HEK293 (cell line): ENCODE data around the gene TSPAN13.

Experiments used
- ZNF2 ChIP-seq: fragments of 450-650 bp; formaldehyde crosslinking; IDR thresholded peaks from 2 replicates; pipeline ENCODE4 v1.5.1; 2016; ENCODE audit warnings: missing biosample characterization, missing genetic modification characterization
- ZNF548 ChIP-seq: fragments of 450-650 bp; formaldehyde crosslinking; IDR thresholded peaks from 2 replicates; pipeline ENCODE4 v1.5.1; 2016; ENCODE audit warnings: missing biosample characterization, missing genetic modification characterization
- ZNF629 ChIP-seq: fragments of 450-650 bp; formaldehyde crosslinking; IDR thresholded peaks from 2 replicates; pipeline ENCODE4 v1.5.1; 2017; ENCODE audit warnings: missing biosample characterization, missing genetic modification characterization
- ZNF785 ChIP-seq: fragments of 450-650 bp; formaldehyde crosslinking; IDR thresholded peaks from 2 replicates; pipeline ENCODE4 v1.5.1; 2016; ENCODE audit warnings: missing biosample characterization, missing genetic modification characterization
- TF ChIP-seq, protein P1 (sequence below): fragments of 450-650 bp; formaldehyde crosslinking; IDR thresholded peaks from 2 replicates; pipeline ENCODE4 v1.5.1; 2017; ENCODE audit warnings: missing biosample characterization, mild to moderate bottlenecking, missing genetic modification characterization, moderate library complexity
- TF ChIP-seq, protein P2 (sequence below): fragments of 450-650 bp; formaldehyde crosslinking; IDR thresholded peaks from 2 replicates; pipeline ENCODE4 v1.5.1; 2016; ENCODE audit warnings: missing biosample characterization, missing genetic modification characterization

GRCh38 chr7:16727736-16728135 is 25.8 kb upstream of the TSPAN13 start:
- TF ChIP-seq, protein P1, sequence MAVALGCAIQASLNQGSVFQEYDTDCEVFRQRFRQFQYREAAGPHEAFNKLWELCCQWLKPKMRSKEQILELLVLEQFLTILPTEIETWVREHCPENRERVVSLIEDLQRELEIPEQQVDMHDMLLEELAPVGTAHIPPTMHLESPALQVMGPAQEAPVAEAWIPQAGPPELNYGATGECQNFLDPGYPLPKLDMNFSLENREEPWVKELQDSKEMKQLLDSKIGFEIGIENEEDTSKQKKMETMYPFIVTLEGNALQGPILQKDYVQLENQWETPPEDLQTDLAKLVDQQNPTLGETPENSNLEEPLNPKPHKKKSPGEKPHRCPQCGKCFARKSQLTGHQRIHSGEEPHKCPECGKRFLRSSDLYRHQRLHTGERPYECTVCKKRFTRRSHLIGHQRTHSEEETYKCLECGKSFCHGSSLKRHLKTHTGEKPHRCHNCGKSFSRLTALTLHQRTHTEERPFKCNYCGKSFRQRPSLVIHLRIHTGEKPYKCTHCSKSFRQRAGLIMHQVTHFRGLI (tag by site-specific recombination), result no peak
- no peak for TF ChIP-seq ZNF629
- no peak for TF ChIP-seq ZNF548 (tag by site-specific recombination)
- TF ChIP-seq ZNF785 (tag by site-specific recombination), result no peak
- TF ChIP-seq, protein P2, sequence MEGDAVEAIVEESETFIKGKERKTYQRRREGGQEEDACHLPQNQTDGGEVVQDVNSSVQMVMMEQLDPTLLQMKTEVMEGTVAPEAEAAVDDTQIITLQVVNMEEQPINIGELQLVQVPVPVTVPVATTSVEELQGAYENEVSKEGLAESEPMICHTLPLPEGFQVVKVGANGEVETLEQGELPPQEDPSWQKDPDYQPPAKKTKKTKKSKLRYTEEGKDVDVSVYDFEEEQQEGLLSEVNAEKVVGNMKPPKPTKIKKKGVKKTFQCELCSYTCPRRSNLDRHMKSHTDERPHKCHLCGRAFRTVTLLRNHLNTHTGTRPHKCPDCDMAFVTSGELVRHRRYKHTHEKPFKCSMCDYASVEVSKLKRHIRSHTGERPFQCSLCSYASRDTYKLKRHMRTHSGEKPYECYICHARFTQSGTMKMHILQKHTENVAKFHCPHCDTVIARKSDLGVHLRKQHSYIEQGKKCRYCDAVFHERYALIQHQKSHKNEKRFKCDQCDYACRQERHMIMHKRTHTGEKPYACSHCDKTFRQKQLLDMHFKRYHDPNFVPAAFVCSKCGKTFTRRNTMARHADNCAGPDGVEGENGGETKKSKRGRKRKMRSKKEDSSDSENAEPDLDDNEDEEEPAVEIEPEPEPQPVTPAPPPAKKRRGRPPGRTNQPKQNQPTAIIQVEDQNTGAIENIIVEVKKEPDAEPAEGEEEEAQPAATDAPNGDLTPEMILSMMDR (tag by site-specific recombination), result no peak
- no peak for TF ChIP-seq ZNF2 (tag by site-specific recombination)
